H9 (cell line): ENCODE measurements around the gene MCRIP1. TPM values are rescaled to one million over a fixed set of nuclear protein-coding genes. Genes with fewer than 3 reads are reported as not detected.
A peak's percentile ranks its signal among the peaks of the same experiment; 100 is the strongest.

Experiments
- DNase-seq: peaks from one replicate; pipeline ENCODE4 v3.0.0-alpha.2; 2017
- H2AFZ ChIP-seq: one replicate; pipeline ENCODE4 v1.6.1; 2013; ENCODE audit warnings: mild to moderate bottlenecking, low read length, control low read depth, moderate library complexity
- H2AK5ac ChIP-seq: 2 replicates; pipeline ENCODE4 v1.6.1; 2013; ENCODE audit warnings: low read length, control low read depth, mixed read lengths; ENCODE audit not compliant: insufficient read length
- H2BK120ac ChIP-seq: one replicate; pipeline ENCODE4 v1.6.1; 2013; ENCODE audit warnings: low read depth, mild to moderate bottlenecking, low read length, control low read depth, inconsistent platforms; ENCODE audit not compliant: poor library complexity, severe bottlenecking
- H2BK12ac ChIP-seq: 2 replicates; pipeline ENCODE4 v1.6.1; 2013; ENCODE audit warnings: low read length, control low read depth, mixed read lengths, low read depth; ENCODE audit not compliant: insufficient read length
- H2BK15ac ChIP-seq: 2 replicates; pipeline ENCODE4 v1.6.1; 2013; ENCODE audit warnings: low read depth, low read length, control low read depth
- H2BK20ac ChIP-seq: one replicate; pipeline ENCODE4 v1.6.1; 2013; ENCODE audit warnings: low read depth, mild to moderate bottlenecking, low read length, control low read depth, inconsistent platforms; ENCODE audit not compliant: poor library complexity, severe bottlenecking
- H2BK5ac ChIP-seq: 2 replicates; pipeline ENCODE4 v1.6.1; 2013; ENCODE audit warnings: low read length, control low read depth, mixed read lengths; ENCODE audit not compliant: insufficient read length
- H3K14ac ChIP-seq: 2 replicates; pipeline ENCODE4 v1.6.1; 2013; ENCODE audit warnings: low read length, control low read depth; ENCODE audit not compliant: insufficient read depth
- H3K18ac ChIP-seq: 2 replicates; pipeline ENCODE4 v1.6.1; 2013; ENCODE audit warnings: low read depth, mild to moderate bottlenecking, mixed read lengths, low read length, control low read depth; ENCODE audit not compliant: insufficient read length
- H3K23ac ChIP-seq: 2 replicates; pipeline ENCODE4 v1.6.1; 2013; ENCODE audit warnings: low read length, control low read depth, mixed read lengths, low read depth; ENCODE audit not compliant: insufficient read length
- H3K23me2 ChIP-seq: 2 replicates; pipeline ENCODE4 v1.6.1; 2013; ENCODE audit warnings: low read depth, mild to moderate bottlenecking, mixed read lengths, low read length, control low read depth; ENCODE audit not compliant: insufficient read length, poor library complexity, severe bottlenecking
- H3K27ac ChIP-seq: 2 replicates; pipeline ENCODE4 v1.5.1; 2013; ENCODE audit warnings: low read length, control low read depth, mixed read lengths, low read depth; ENCODE audit not compliant: insufficient read length
- H3K27me3 ChIP-seq: 2 replicates; pipeline ENCODE4 v1.6.1; 2013; ENCODE audit warnings: low read length, control low read depth, inconsistent platforms; ENCODE audit not compliant: insufficient read depth
- H3K4ac ChIP-seq: 2 replicates; pipeline ENCODE4 v1.6.1; 2013; ENCODE audit warnings: low read depth, mild to moderate bottlenecking, control low read depth, inconsistent platforms, low read length, moderate library complexity
- H3K4me1 ChIP-seq: 2 replicates; pipeline ENCODE4 v1.6.1; 2013; ENCODE audit warnings: low read length, control low read depth, inconsistent platforms; ENCODE audit not compliant: insufficient read depth
- H3K4me2 ChIP-seq: 2 replicates; pipeline ENCODE4 v1.6.1; 2013; ENCODE audit warnings: low read length, control low read depth, mixed read lengths; ENCODE audit not compliant: insufficient read length, insufficient read depth
- H3K56ac ChIP-seq: 2 replicates; pipeline ENCODE4 v1.6.1; 2013; ENCODE audit warnings: low read depth, mild to moderate bottlenecking, mixed read lengths, low read length, control low read depth; ENCODE audit not compliant: insufficient read length
- H3K79me1 ChIP-seq: 2 replicates; pipeline ENCODE4 v1.6.1; 2013; ENCODE audit warnings: low read depth, mild to moderate bottlenecking, moderate library complexity, low read length, control low read depth, inconsistent platforms; ENCODE audit not compliant: insufficient read depth, poor library complexity, severe bottlenecking
- H3K79me2 ChIP-seq: 2 replicates; pipeline ENCODE4 v1.6.1; 2013; ENCODE audit warnings: low read length, control low read depth, inconsistent platforms; ENCODE audit not compliant: insufficient read depth
- H3K9ac ChIP-seq: 2 replicates; pipeline ENCODE4 v1.6.1; 2013; ENCODE audit warnings: low read length, control low read depth, mixed read lengths; ENCODE audit not compliant: insufficient read length; ENCODE audit errors: extremely low read depth
- H3K9me3 ChIP-seq: one replicate; pipeline ENCODE4 v1.6.1; 2013; ENCODE audit warnings: low read depth, low read length, inconsistent platforms; ENCODE audit not compliant: control insufficient read depth
- H3T11ph ChIP-seq: one replicate; pipeline ENCODE4 v1.6.1; 2013; ENCODE audit warnings: mild to moderate bottlenecking, low read length, control low read depth, inconsistent platforms
- H4K20me1 ChIP-seq: one replicate; pipeline ENCODE4 v1.6.1; 2013; ENCODE audit not compliant: control insufficient read depth, insufficient read length, insufficient read depth
- H4K5ac ChIP-seq: 2 replicates; pipeline ENCODE4 v1.6.1; 2013; ENCODE audit warnings: low read depth, mild to moderate bottlenecking, mixed read lengths, low read length, control low read depth; ENCODE audit not compliant: insufficient read length
- H4K8ac ChIP-seq: replicated peaks from 2 replicates; pipeline ENCODE4 v1.6.1; 2013; ENCODE audit warnings: low read length, control low read depth, mixed read lengths, low read depth; ENCODE audit not compliant: insufficient read length
- H4K91ac ChIP-seq: 2 replicates; pipeline ENCODE4 v1.6.1; 2013; ENCODE audit warnings: low read depth, mild to moderate bottlenecking, moderate library complexity, mixed read lengths, low read length, control low read depth; ENCODE audit not compliant: insufficient read length
- H3K27ac Mint-ChIP-seq, 3 experiments: 2 replicates in 2 of 3; 3 replicates in 1 of 3; pipeline ENCODE4 v1.8.0; 2020 to 2021; ENCODE audit warnings: mixed read lengths in 3 of 3, mild to moderate bottlenecking in 1 of 3, moderate library complexity in 1 of 3
- H3K27me3 Mint-ChIP-seq: 2 replicates; pipeline ENCODE4 v1.8.0; 2021; ENCODE audit warnings: low read depth, mild to moderate bottlenecking, moderate library complexity, mixed read lengths
- H3K36me3 Mint-ChIP-seq, 3 experiments: 2 replicates in 2 of 3; 3 replicates in 1 of 3; pipeline ENCODE4 v1.8.0; 2020 to 2021; ENCODE audit warnings: low read depth in 3 of 3, mixed read lengths in 3 of 3; ENCODE audit not compliant: insufficient read depth in 1 of 3
- H3K4me1 Mint-ChIP-seq, 2 experiments: 2 replicates each; pipeline ENCODE4 v1.8.0; 2020; ENCODE audit warnings: mixed read lengths in 2 of 2
- H3K4me3 Mint-ChIP-seq, 2 experiments: 2 replicates in 1 of 2; 3 replicates in 1 of 2; pipeline ENCODE4 v1.8.0; 2020 to 2021; ENCODE audit warnings: mild to moderate bottlenecking in 2 of 2, mixed read lengths in 2 of 2, moderate library complexity in 1 of 2
- H3K9me3 Mint-ChIP-seq, 2 experiments: 2 replicates in 1 of 2; 3 replicates in 1 of 2; pipeline ENCODE4 v1.8.0; 2020; ENCODE audit warnings: mild to moderate bottlenecking in 2 of 2, mixed read lengths in 2 of 2, moderate library complexity in 1 of 2
- WGBS: extraction: QIAGEN DNeasy Blood & Tissue Kit; methylation state at CpG from one replicate; pipeline ENCODE4 v1.1.7; 2013; ENCODE audit warnings: missing lambda C conversion rate, low lambda C conversion rate, mixed read lengths; ENCODE audit not compliant: insufficient read length; ENCODE audit errors: extremely low coverage; 5-methylcytosine and 5-hydroxymethylcytosine counted together
- total RNA-seq: library from RNA; stranded (reverse); gene quantifications from 2 replicates; pipeline ENCODE4 v1.2.1, GENCODE V29; 2021
- TF ChIP-seq, protein P1 (sequence below): fragments of 200-600 bp; sonication (generic); conservative IDR thresholded peaks from 3 replicates; pipeline ENCODE4 v1.8.0; 2021; ENCODE audit warnings: antibody characterized with exemption, mild to moderate bottlenecking

The MCRIP1 gene
- total RNA-seq, 1 experiment from 2014 or later, result 118 TPM

DNA sequence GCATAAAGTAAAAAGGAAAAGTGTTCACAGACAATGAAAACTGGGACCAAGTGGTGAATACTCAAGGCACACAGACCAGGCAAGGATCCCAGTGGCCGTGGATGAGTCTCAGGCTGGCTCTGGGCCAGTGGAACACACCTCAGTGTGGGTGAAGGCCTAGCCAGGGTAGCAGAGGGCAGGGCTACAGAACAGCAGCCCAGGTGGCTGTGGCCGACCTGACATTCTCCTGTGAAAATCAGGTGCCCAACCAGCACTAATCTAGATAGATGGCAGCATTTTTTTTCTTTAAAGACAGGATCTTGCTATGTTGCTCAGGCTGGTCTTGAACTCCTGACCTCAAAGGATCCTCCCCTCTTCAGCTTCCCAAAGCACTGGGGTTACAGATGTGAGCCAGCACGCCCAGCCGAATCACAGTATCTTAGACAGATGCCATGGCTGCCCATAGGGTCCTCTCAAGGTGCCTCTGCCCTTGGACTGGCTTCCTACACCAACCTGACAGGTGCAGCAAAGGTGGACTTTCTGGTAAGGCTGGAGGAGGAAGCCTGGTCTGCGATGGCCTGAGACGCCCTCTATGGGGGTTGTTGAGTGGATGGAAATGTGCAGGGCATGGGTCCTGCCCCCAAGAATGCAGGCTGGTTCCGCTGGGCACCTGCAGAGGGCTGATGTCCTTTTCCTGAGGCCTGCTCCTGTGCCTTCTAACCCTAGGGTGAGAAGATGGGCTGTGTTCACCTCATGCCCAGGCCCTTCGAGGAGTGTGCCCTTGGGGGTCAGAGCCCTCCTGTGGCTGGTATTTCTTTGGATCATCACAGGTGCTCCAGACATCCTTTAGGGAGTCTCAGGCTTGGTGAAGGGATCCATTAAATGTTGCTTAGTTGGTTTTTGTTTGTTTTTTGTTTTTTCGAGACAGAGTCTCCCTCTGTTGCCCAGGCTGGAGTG, 31.0 kb upstream of the MCRIP1 start:
- Histone ChIP-seq H4K91ac (no peak overlapping the region), H2BK15ac (no peak overlapping the region), H2AFZ (no peak overlapping the region), H4K5ac (no peak overlapping the region), H3K23ac (no peak overlapping the region), H3K27me3 (no peaks in the 10 kb centered on the region), H3K27ac (no peak overlapping the region), H4K8ac (no peak overlapping the region), H3K4ac (no peak overlapping the region), H3K4me1 (peaks cover 3% of the 10 kb centered on the region; the same call in 1 of the 2 replicates), H3K23me2 (peaks cover 10% of the 10 kb centered on the region), H3K79me1 (peaks cover 8% of the 10 kb centered on the region), H4K20me1 (no peaks in the 10 kb centered on the region), H3K56ac (no peak overlapping the region), H2BK5ac (no peak overlapping the region), H2BK20ac (no peak overlapping the region), H3K14ac (no peak overlapping the region), H2BK12ac (no peak overlapping the region), H3T11ph (no peak overlapping the region), H2BK120ac (no peak overlapping the region), H3K9me3 (no peaks in the 10 kb centered on the region), H3K9ac (no peak overlapping the region), H2AK5ac (no peak overlapping the region), H3K18ac (no peak overlapping the region), H3K4me2 (no peak overlapping the region), H3K79me2 (peaks cover 8% of the 10 kb centered on the region; the same call in 1 of the 2 replicates)
- H3K9me3 Mint-ChIP-seq, result peaks cover 0 to 3% of the 10 kb centered on the region in 2 experiments; a peak in 1 of 5 replicates
- H3K36me3 Mint-ChIP-seq, result peaks cover 13 to 35% (median 35%) of the 10 kb centered on the region in 3 experiments; a peak in 6 of 7 replicates
- peaks cover 19 to 34% of the 10 kb centered on the region in 2 experiments for H3K4me1 Mint-ChIP-seq
- DNase-seq, result peak; percentile 71
- no peak overlapping the region for H3K27ac Mint-ChIP-seq
- peaks cover 2% of the 10 kb centered on the region for H3K27me3 Mint-ChIP-seq
- TF ChIP-seq, protein P1, sequence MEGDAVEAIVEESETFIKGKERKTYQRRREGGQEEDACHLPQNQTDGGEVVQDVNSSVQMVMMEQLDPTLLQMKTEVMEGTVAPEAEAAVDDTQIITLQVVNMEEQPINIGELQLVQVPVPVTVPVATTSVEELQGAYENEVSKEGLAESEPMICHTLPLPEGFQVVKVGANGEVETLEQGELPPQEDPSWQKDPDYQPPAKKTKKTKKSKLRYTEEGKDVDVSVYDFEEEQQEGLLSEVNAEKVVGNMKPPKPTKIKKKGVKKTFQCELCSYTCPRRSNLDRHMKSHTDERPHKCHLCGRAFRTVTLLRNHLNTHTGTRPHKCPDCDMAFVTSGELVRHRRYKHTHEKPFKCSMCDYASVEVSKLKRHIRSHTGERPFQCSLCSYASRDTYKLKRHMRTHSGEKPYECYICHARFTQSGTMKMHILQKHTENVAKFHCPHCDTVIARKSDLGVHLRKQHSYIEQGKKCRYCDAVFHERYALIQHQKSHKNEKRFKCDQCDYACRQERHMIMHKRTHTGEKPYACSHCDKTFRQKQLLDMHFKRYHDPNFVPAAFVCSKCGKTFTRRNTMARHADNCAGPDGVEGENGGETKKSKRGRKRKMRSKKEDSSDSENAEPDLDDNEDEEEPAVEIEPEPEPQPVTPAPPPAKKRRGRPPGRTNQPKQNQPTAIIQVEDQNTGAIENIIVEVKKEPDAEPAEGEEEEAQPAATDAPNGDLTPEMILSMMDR, result peak; percentile 38; the same call in 2 of the 3 replicates
- no peak overlapping the region; a peak in 1 of 5 replicates for H3K4me3 Mint-ChIP-seq
- no CpG with 5 or more reads among the region's 9 CpGs for WGBS
